Calu3 (cell line): ENCODE data around the gene SYT17. TPM values are rescaled to one million over a fixed set of nuclear protein-coding genes. Genes with fewer than 3 reads are reported as not detected.

Source experiments
- BruUV-seq: library from RNA; stranded (reverse); fragments of 400-500 nt; replicated peaks from 2 replicates; lab custom pipeline; 2021; lab: Mats Ljungman, UMichigan
- CTCF ChIA-PET: fragments of 300-600 bp; sonication (Branson Sonifier 250); formaldehyde crosslinking; loops from one replicate; lab custom pipeline; 2022; ENCODE audit warnings: antibody characterized with exemption; lab: Charles Lee
- DNase-seq: peaks from one replicate; pipeline ENCODE4 v3.0.0; 2022
- H3K27ac Mint-ChIP-seq: one replicate; pipeline ENCODE4 v1.8.0; 2022; ENCODE audit warnings: mixed read lengths; ENCODE audit not compliant: unreplicated experiment
- H3K27me3 Mint-ChIP-seq: one replicate; pipeline ENCODE4 v1.8.0; 2022; ENCODE audit warnings: mixed read lengths; ENCODE audit not compliant: unreplicated experiment
- H3K36me3 Mint-ChIP-seq: one replicate; pipeline ENCODE4 v1.8.0; 2022; ENCODE audit warnings: mild to moderate bottlenecking, moderate library complexity, mixed read lengths; ENCODE audit not compliant: insufficient read depth, unreplicated experiment
- H3K4me1 Mint-ChIP-seq: one replicate; pipeline ENCODE4 v1.8.0; 2022; ENCODE audit warnings: mild to moderate bottlenecking, low read depth, mixed read lengths; ENCODE audit not compliant: unreplicated experiment
- H3K4me3 Mint-ChIP-seq: one replicate; pipeline ENCODE4 v1.8.0; 2022; ENCODE audit warnings: mild to moderate bottlenecking, low read depth, moderate library complexity, mixed read lengths; ENCODE audit not compliant: unreplicated experiment
- H3K9me3 Mint-ChIP-seq: one replicate; pipeline ENCODE4 v1.8.0; 2022; ENCODE audit warnings: low read depth, mixed read lengths; ENCODE audit not compliant: unreplicated experiment
- intact Hi-C: fragments of 100-400 bp; cut with micrococcal nuclease; formaldehyde crosslinking; loops from one replicate; pipeline ENCODE4 v1.10.0; 2022; ENCODE audit not compliant: unreplicated experiment
- total RNA-seq: library from RNA; stranded (reverse); gene quantifications from 2 replicates; pipeline ENCODE4 v1.2.3, GENCODE V29; 2022
- TF ChIP-seq, protein P1 (sequence below): fragments of 200-600 bp; IDR thresholded peaks from one replicate; pipeline ENCODE4 v1.8.0; 2022; ENCODE audit warnings: antibody characterized with exemption; ENCODE audit not compliant: unreplicated experiment

SYT17 gene
- total RNA-seq, 1 experiment from 2014 or later = 10.6 TPM

DNA sequence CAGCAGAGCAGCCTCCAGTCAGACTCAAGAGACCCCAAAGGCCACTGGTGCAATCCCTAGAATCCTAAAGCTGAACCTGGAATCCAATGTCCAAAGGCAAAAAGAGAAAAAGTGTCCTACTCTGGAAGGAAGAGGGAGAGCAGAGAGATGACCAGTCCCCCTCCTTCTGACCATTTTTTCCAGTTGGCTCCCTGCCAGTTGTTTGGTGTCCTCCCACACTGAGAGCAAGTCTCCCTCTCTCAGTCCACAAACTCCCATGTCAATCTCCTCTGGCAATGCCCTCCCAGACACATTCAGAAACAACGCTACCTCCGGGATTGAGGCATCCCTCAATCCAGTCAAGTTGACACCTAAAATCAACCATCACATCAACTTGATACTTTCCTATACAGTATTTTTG lies 113.2 kb downstream of the SYT17 start:
- no TSS peak for BruUV-seq
- CTCF ChIA-PET = no interaction called here

DNA sequence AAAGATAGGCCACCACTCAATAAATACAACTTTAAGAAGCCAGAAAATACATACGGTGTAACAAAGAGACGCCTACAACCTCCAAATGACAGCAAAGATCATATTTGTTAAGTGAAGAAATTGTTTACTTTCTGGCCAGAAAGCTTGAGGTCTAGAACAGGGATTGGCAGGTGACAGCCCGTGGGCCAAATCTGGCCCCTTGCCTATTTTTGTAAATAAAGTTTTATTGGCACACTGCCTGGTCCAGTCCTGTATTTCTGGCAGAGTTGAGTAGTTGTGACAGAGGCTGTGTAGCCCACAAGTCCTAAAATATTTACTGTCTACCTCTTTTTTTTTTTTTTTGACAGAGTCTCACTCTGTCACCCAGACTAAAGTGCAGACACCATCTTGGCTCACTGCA lies 114.1 kb downstream of the SYT17 start:
- DNase-seq = no peak
- H3K36me3 Mint-ChIP-seq = no peaks in the 10 kb centered on the region
- no peak overlapping the region for H3K27ac Mint-ChIP-seq
- TF ChIP-seq, protein P1, sequence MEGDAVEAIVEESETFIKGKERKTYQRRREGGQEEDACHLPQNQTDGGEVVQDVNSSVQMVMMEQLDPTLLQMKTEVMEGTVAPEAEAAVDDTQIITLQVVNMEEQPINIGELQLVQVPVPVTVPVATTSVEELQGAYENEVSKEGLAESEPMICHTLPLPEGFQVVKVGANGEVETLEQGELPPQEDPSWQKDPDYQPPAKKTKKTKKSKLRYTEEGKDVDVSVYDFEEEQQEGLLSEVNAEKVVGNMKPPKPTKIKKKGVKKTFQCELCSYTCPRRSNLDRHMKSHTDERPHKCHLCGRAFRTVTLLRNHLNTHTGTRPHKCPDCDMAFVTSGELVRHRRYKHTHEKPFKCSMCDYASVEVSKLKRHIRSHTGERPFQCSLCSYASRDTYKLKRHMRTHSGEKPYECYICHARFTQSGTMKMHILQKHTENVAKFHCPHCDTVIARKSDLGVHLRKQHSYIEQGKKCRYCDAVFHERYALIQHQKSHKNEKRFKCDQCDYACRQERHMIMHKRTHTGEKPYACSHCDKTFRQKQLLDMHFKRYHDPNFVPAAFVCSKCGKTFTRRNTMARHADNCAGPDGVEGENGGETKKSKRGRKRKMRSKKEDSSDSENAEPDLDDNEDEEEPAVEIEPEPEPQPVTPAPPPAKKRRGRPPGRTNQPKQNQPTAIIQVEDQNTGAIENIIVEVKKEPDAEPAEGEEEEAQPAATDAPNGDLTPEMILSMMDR = no peak
- CTCF ChIA-PET = no interaction called here
- H3K9me3 Mint-ChIP-seq = peaks cover 2% of the 10 kb centered on the region
- no TSS peak for BruUV-seq
- intact Hi-C loops = no loop called here
- no peak overlapping the region for H3K4me3 Mint-ChIP-seq
- no peaks in the 10 kb centered on the region for H3K27me3 Mint-ChIP-seq
- H3K4me1 Mint-ChIP-seq = peaks cover 16% of the 10 kb centered on the region

More for the DNA sequence above, 113.2 kb downstream of the SYT17 start:
- Mint-ChIP-seq H3K27me3 (no peaks in the 10 kb centered on the region), H3K9me3 (peaks cover 2% of the 10 kb centered on the region), H3K36me3 (no peaks in the 10 kb centered on the region), H3K4me3 (no peak overlapping the region), H3K4me1 (peaks cover 16% of the 10 kb centered on the region), H3K27ac (no peak overlapping the region)
- TF ChIP-seq, protein P1 = no peak
- DNase-seq = no peak
- intact Hi-C loops = no loop called here

DNA sequence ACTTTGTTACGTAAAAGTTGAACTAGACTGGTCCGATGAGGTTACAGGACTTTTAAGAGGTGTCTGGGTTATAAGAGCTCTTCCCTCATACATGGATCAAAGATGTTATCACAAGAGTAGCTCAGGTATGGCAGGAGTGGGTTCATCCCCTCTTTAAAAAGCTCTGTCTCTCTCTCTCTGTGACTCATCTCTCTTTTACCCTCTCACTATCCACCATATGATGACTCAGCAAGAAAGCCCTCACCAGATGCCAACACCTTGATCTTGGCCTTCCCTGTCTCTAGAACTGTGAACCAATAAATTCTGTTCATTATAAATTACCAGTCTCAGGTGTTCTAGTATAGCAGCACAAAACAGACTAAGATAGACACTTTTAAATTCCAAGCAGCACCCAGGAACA lies 115.6 kb downstream of the SYT17 start:
- BruUV-seq = no TSS peak
- CTCF ChIA-PET = interaction anchor here (1.0 kb wide), 1 partner anchor 9 kb away, joined by 4 read pairs; no protein-coding TSS in a partner anchor
- Mint-ChIP-seq H3K27me3 (no peaks in the 10 kb centered on the region), H3K36me3 (no peaks in the 10 kb centered on the region), H3K4me3 (no peak overlapping the region), H3K27ac (no peak overlapping the region), H3K9me3 (peaks cover 2% of the 10 kb centered on the region), H3K4me1 (peaks cover 16% of the 10 kb centered on the region)
- TF ChIP-seq, protein P1 = no peak
- intact Hi-C loops = no loop called here
- DNase-seq = no peak

DNA sequence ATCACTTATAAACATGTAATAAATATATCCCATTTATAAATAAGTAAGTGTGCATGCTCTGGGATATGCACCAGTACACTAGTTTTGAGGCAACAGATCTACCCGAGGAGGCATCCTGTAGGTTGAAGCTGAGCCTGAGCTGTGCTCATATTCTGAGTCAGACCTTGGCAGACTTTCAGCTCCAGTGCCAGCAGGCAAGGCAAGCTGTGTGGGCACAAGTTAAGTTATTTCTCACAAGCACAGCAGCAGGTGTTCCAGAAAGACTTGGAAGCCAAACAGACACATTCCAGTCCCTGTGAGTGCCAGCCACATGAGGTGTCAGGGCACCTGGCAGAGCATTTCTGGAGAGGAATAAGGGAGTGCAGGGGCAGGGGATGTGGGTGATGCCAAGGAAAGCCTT lies 116.2 kb downstream of the SYT17 start:
- no peak overlapping the region for H3K27ac Mint-ChIP-seq
- no peaks in the 10 kb centered on the region for H3K36me3 Mint-ChIP-seq
- TF ChIP-seq, protein P1 = no peak
- H3K27me3 Mint-ChIP-seq = no peaks in the 10 kb centered on the region
- H3K4me1 Mint-ChIP-seq = peaks cover 16% of the 10 kb centered on the region
- intact Hi-C loops = no loop called here
- CTCF ChIA-PET = interaction anchor here (0.6 to 1.0 kb wide), 2 partner anchors 10 to 27 kb away, joined by 4 to 5 read pairs; no protein-coding TSS in a partner anchor
- peak; percentile 56 for DNase-seq
- peaks cover 2% of the 10 kb centered on the region for H3K9me3 Mint-ChIP-seq
- no peak overlapping the region for H3K4me3 Mint-ChIP-seq
- BruUV-seq = no TSS peak
